Dendritic cell treated with granulocyte-macrophage colony-stimulating factor and Interleukin-4, amounts not matched to agents 40 ng/mL and 50 ng/mL, for 4 days (primary cell): ENCODE measurements around the gene HYAL1.
A peak's percentile ranks its signal among the peaks of the same experiment; 100 is the strongest.
"Not testable (repeated sequence)": the region's sequence is repeated elsewhere in the genome, so short reads cannot be mapped to it uniquely, and the experiment has no call there.

Experiments used
- H3K27ac Mint-ChIP-seq: one replicate; pipeline ENCODE4 v1.8.0; 2022; ENCODE audit warnings: mild to moderate bottlenecking, mixed read lengths
- H3K27me3 Mint-ChIP-seq: one replicate; pipeline ENCODE4 v1.8.0; 2022; ENCODE audit warnings: mild to moderate bottlenecking, mixed read lengths
- H3K36me3 Mint-ChIP-seq: one replicate; pipeline ENCODE4 v1.8.0; 2022; ENCODE audit warnings: low read depth, mixed read lengths
- H3K4me1 Mint-ChIP-seq: one replicate; pipeline ENCODE4 v1.8.0; 2022; ENCODE audit warnings: low read depth, mixed read lengths
- H3K4me3 Mint-ChIP-seq: one replicate; pipeline ENCODE4 v1.8.0; 2022; ENCODE audit warnings: mild to moderate bottlenecking, moderate library complexity, mixed read lengths
- H3K9me3 Mint-ChIP-seq: one replicate; pipeline ENCODE4 v1.8.0; 2022; ENCODE audit warnings: mixed read lengths
- intact Hi-C: fragments of 100-400 bp; cut with micrococcal nuclease; formaldehyde crosslinking; loops from one replicate; pipeline ENCODE4 v1.15.0; 2022

Gene HYAL1

DNA sequence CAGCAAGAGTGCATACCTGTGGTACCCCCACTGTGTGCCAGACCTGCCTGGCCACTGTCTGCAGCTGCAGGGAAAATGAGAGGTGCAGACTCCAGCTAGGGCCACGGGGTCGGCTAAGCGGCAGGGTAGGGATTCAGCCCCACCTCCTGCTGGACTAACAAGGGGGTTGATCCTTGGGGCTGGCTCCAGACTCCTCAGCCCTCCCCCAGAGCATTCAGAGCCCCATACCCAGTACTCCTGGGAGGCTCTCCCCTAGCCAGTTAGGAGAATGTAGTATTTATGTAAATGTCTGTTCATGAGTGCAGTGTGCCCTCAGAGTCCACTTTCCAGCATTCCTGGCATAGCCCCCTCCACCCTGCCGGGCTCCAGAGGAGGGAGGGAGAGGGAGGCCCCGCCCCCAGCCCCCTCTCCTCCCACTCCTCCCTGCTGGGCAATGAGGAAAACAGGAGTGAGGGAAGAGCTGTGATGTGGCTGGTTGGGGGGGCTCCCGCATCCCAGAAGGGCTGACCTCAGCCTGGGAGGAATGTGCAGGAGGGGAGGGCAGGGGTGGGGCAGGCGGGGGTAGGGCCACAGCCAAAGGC is 38.9 kb downstream of the HYAL1 start:
- no peaks in the 10 kb centered on the region for H3K9me3 Mint-ChIP-seq
- no peak overlapping the region for H3K4me3 Mint-ChIP-seq
- peaks cover 29% of the 10 kb centered on the region for H3K4me1 Mint-ChIP-seq
- H3K27me3 Mint-ChIP-seq = peaks cover 40% of the 10 kb centered on the region
- H3K27ac Mint-ChIP-seq = peak overlapping the region; percentile 19
- intact Hi-C loops = no loop called here
- peaks cover 28% of the 10 kb centered on the region for H3K36me3 Mint-ChIP-seq

GRCh38 chr3:50263478-50264382 is 39.6 kb downstream of the HYAL1 start:
- Mint-ChIP-seq H3K27me3 (peaks cover 35% of the 10 kb centered on the region), H3K4me1 (peaks cover 36% of the 10 kb centered on the region)
- intact Hi-C loops = no loop called here

GRCh38 chr3:50262778-50263177 is 40.6 kb downstream of the HYAL1 start:
- H3K27me3 Mint-ChIP-seq = peaks cover 27% of the 10 kb centered on the region
- no peaks in the 10 kb centered on the region for H3K9me3 Mint-ChIP-seq
- H3K4me1 Mint-ChIP-seq = peaks cover 46% of the 10 kb centered on the region
- intact Hi-C loops = no loop called here
- H3K4me3 Mint-ChIP-seq = no peak overlapping the region
- no peak overlapping the region for H3K27ac Mint-ChIP-seq
- H3K36me3 Mint-ChIP-seq = peaks cover 45% of the 10 kb centered on the region

More at GRCh38 chr3:50263478-50264382, 39.6 kb downstream of the HYAL1 start:
- Mint-ChIP-seq H3K4me3 (no peak overlapping the region), H3K27ac (peak overlapping the region; percentile 19), H3K9me3 (no peaks in the 10 kb centered on the region), H3K36me3 (peaks cover 36% of the 10 kb centered on the region)

GRCh38 chr3:50262200-50262599 is 41.2 kb downstream of the HYAL1 start:
- Mint-ChIP-seq H3K27me3 (peaks cover 21% of the 10 kb centered on the region), H3K4me1 (peaks cover 52% of the 10 kb centered on the region), H3K36me3 (peaks cover 51% of the 10 kb centered on the region)
- H3K27ac Mint-ChIP-seq, intact Hi-C loops, H3K4me3 Mint-ChIP-seq, H3K9me3 Mint-ChIP-seq: not testable (repeated sequence)

GRCh38 chr3:50261505-50261904 is 41.9 kb downstream of the HYAL1 start:
- H3K27me3 Mint-ChIP-seq = peaks cover 14% of the 10 kb centered on the region
- peak overlapping the region; percentile 71 for H3K27ac Mint-ChIP-seq
- no peak overlapping the region for H3K4me3 Mint-ChIP-seq
- no peaks in the 10 kb centered on the region for H3K9me3 Mint-ChIP-seq
- peaks cover 58% of the 10 kb centered on the region for H3K36me3 Mint-ChIP-seq
- H3K4me1 Mint-ChIP-seq = peaks cover 58% of the 10 kb centered on the region
- intact Hi-C loops = no loop called here

DNA sequence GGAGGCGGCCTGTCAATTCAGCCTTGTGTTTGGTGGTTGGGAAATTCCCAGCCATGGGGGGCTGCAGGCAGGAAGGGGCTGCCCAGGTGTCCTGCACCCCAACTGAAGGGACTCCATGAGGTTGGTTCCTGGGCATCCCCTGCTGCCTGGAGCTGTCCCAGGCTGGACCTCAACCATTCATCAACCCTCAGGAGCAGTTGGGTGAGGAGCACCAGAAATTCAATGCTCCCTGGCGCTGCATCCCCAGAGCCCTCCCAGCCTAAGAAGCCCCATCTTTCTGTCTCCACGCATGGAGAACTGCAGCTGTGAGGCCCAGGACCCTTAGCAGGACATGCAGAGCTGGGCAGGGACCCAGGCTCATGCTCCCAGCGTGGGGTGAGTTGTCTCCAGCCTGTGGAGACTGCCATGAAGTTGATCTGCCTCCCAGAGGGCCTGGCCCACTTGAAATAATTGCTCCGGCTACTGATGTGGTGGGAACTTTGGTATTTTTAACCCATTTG is 42.4 kb downstream of the HYAL1 start:
- H3K27ac Mint-ChIP-seq = peak overlapping the region; percentile 71
- no peaks in the 10 kb centered on the region for H3K9me3 Mint-ChIP-seq
- H3K27me3 Mint-ChIP-seq = peaks cover 9% of the 10 kb centered on the region
- intact Hi-C loops = no loop called here
- peaks cover 63% of the 10 kb centered on the region for H3K36me3 Mint-ChIP-seq
- H3K4me3 Mint-ChIP-seq = peak overlapping the region; percentile 27
- peaks cover 59% of the 10 kb centered on the region for H3K4me1 Mint-ChIP-seq

GRCh38 chr3:50260027-50260941 is 43.1 kb downstream of the HYAL1 start:
- no peaks in the 10 kb centered on the region for H3K9me3 Mint-ChIP-seq
- peaks cover 5% of the 10 kb centered on the region for H3K27me3 Mint-ChIP-seq
- peak overlapping the region; percentile 62 for H3K4me3 Mint-ChIP-seq
- H3K27ac Mint-ChIP-seq = peak overlapping the region; percentile 71
- intact Hi-C loops = no loop called here
- H3K36me3 Mint-ChIP-seq = peaks cover 70% of the 10 kb centered on the region
- H3K4me1 Mint-ChIP-seq = peaks cover 63% of the 10 kb centered on the region

GRCh38 chr3:50259432-50260026 is 43.8 kb downstream of the HYAL1 start:
- no peaks in the 10 kb centered on the region for H3K27me3 Mint-ChIP-seq
- H3K27ac Mint-ChIP-seq = peak overlapping the region; percentile 71
- peaks cover 78% of the 10 kb centered on the region for H3K36me3 Mint-ChIP-seq
- intact Hi-C loops = no loop called here
- no peaks in the 10 kb centered on the region for H3K9me3 Mint-ChIP-seq
- peak overlapping the region; percentile 53 for H3K4me3 Mint-ChIP-seq
- H3K4me1 Mint-ChIP-seq = peaks cover 70% of the 10 kb centered on the region

- peaks cover 83% of the 10 kb centered on the region for H3K36me3 Mint-ChIP-seq
- peak overlapping the region; percentile 71 for H3K27ac Mint-ChIP-seq
- intact Hi-C loops = no loop called here
- H3K4me3 Mint-ChIP-seq = no peak overlapping the region
- H3K4me1 Mint-ChIP-seq = peaks cover 73% of the 10 kb centered on the region
- H3K9me3 Mint-ChIP-seq = no peaks in the 10 kb centered on the region
- no peaks in the 10 kb centered on the region for H3K27me3 Mint-ChIP-seq
Observed at GRCh38 chr3:50258979-50259378, 44.4 kb downstream of the HYAL1 start.

DNA sequence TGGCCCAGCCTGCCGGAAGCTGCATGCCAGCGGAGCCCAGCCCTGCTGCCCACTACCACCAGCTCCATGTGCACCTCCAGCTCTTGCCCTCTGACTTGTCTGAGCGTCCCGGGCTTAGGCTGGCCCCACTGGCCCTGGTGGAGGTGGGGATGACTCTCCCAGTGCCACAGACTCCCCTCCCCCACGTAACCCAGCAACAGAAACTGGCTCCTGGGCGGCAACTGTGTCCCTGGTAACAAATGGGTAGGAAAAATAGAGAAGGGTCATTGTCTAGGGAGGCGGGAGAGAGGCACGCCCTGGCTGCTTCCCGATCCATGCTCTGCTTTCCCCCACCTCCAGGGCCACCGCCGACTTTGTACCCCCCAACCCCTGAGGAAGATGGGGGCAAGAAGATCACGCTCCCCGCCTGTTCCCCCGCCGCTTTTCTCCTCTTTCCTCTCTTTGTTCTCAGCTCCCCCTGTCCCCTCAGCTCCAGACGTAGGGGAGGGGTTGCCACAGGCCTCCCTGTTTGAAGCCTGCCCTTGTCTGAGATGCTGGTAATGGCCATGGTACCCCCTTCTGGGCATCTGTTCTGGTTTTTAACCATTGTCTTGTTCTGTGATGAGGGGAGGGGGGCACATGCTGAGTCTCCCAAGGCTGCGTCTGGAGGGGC is 45.2 kb downstream of the HYAL1 start:
- peaks cover 92% of the 10 kb centered on the region for H3K36me3 Mint-ChIP-seq
- peak overlapping the region; percentile 71 for H3K27ac Mint-ChIP-seq
- H3K4me3 Mint-ChIP-seq = no peak overlapping the region
- H3K27me3 Mint-ChIP-seq = no peaks in the 10 kb centered on the region
- no peaks in the 10 kb centered on the region for H3K9me3 Mint-ChIP-seq
- intact Hi-C loops = no loop called here
- H3K4me1 Mint-ChIP-seq = peaks cover 73% of the 10 kb centered on the region

DNA sequence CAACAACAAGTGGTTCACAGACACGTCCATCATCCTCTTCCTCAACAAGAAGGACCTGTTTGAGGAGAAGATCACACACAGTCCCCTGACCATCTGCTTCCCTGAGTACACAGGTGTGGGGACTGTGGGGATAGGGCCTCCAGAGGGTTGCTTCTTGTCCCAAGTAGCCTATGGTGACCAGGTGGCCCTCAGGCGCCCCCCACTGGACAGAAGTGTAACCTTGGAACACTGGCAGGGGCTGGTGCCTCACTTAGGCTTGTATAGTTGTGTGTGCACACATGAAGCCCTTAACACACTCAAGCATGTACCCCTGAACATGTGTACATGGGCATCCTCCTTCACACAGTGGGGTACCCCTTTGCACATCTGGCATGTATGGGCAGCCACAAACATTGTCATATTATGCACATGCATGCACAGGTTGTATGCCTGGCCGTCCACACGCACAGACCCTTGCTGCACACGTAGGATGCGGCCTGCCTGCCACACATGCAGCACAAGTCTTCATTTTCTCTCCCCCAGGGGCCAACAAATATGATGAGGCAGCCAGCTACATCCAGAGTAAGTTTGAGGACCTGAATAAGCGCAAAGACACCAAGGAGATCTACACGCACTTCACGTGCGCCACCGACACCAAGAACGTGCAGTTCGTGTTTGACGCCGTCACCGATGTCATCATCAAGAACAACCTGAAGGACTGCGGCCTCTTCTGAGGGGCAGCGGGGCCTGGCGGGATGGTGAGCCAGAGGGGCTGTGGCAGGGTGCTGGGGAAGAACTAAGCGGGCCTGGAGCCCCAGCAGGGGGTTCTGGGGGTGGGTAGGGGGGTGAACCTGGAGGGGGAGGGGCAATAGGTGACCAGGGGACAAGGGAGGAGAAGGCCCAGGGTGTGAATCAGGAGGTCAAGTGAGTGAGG is 46.1 kb downstream of the HYAL1 start:
- no peaks in the 10 kb centered on the region for H3K9me3 Mint-ChIP-seq

DNA sequence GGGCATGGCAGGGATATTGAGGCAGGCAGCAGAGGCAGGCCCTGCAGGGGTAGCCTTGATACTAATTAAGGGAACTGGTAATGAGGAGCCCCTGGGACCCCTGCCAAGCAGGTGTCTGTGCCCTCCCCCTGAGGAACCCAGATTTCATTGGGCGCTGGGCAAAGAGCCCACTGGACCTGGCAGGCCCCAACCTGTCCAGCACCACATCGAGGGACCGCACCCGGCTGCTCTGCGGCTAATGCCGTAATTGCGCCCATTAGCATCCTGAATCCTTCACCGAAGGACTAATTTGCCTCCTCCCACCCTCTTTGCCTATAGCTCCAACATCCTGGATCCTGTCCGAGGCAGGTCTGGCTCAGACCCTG is 48.1 kb downstream of the HYAL1 start:
- Mint-ChIP-seq H3K4me1 (peaks cover 82% of the 10 kb centered on the region), H3K9me3 (no peaks in the 10 kb centered on the region), H3K27me3 (no peaks in the 10 kb centered on the region), H3K4me3 (no peak overlapping the region), H3K36me3 (peaks cover 98% of the 10 kb centered on the region), H3K27ac (peak overlapping the region; percentile 88)
- intact Hi-C loops = no loop called here

More for the DNA sequence above, 46.1 kb downstream of the HYAL1 start:
- intact Hi-C loops = no loop called here
- Mint-ChIP-seq H3K4me3 (no peak overlapping the region), H3K27ac (peak overlapping the region; percentile 43), H3K36me3 (peaks cover 92% of the 10 kb centered on the region), H3K4me1 (peaks cover 70% of the 10 kb centered on the region), H3K27me3 (no peaks in the 10 kb centered on the region)
